Mucosa of stomach (tissue), 1 donor: ENCODE data around the gene FAM53B.

Experiments used
- H3K27me3 ChIP-seq: one replicate; pipeline ENCODE4 v1.7.0; 2013; ENCODE audit warnings: mild to moderate bottlenecking, low read length; ENCODE audit not compliant: control insufficient read depth, insufficient read depth
- H3K36me3 ChIP-seq: one replicate; pipeline ENCODE4 v1.7.0; 2013; ENCODE audit warnings: low read length; ENCODE audit not compliant: control insufficient read depth, insufficient read depth
- H3K4me1 ChIP-seq: one replicate; pipeline ENCODE4 v1.7.0; 2013; ENCODE audit warnings: mild to moderate bottlenecking, low read length; ENCODE audit not compliant: control insufficient read depth, insufficient read depth
- H3K4me3 ChIP-seq: one replicate; pipeline ENCODE4 v1.7.0; 2013; ENCODE audit warnings: low read length
- H3K9ac ChIP-seq: one replicate; pipeline ENCODE4 v1.7.0; 2013; ENCODE audit warnings: mild to moderate bottlenecking, low read length, moderate library complexity
- H3K9me3 ChIP-seq: one replicate; pipeline ENCODE4 v1.7.0; 2013; ENCODE audit warnings: mild to moderate bottlenecking, low read length, moderate library complexity; ENCODE audit not compliant: control insufficient read depth
- donor health status: Pancreatic carcinoma.

Gene FAM53B

DNA sequence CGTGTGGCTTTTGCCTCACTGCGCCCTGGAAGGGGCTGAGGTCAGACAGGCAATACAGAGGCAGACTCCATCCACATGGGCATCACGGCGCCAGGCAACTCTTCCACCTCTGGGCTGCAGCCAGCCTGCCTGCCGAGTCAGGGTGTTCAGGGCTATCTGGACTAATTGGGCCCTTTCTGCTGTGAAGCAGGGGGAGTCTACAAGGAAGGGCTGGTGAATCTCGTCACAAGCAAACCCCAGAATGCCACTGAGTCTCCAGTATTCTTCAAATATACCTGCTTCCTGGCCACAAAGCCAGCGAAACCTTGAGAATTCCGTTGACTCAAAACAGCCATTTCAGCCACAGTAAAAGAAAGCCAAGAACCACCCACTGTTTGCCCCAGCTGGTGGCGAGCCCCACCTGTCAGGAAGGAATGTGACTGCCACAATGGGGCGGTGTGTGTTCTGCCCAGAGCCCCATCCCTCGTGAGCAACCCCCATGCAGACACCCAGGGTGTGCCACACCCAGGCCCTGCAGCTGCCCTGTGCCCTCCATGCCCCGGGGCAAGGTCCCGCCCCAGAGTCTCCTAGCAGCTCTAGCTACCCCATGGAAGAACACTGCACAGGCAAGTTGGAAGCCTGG, 117.3 kb downstream of the FAM53B start:
- Histone ChIP-seq H3K27me3 (no peaks in the 10 kb centered on the region), H3K36me3 (no peaks in the 10 kb centered on the region), H3K4me3 (no peak overlapping the region), H3K9me3 (no peaks in the 10 kb centered on the region), H3K4me1 (peaks cover 32% of the 10 kb centered on the region), H3K9ac (no peak overlapping the region)

DNA sequence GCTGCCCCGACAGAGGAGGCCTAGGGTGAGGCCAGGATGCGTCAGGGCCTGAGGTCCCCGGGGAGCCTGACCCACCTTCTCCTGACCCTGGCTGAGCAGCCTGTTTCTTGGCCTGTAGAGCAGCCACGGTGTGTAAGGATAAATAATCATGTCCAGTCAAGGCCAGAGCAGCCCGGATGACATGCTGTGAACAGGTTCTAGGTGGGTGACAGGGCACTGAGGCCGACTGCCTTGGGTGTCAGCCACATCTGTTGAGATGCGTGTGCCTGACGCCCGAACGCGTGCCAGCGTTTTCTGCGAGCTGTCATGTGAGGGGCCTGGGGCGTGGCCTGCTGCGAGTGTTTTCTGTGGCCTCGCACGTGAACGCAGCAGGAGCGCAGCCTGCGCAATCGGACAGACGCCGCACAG, 118.3 kb downstream of the FAM53B start:
- Histone ChIP-seq H3K36me3 (no peaks in the 10 kb centered on the region), H3K9me3 (no peaks in the 10 kb centered on the region), H3K27me3 (no peaks in the 10 kb centered on the region), H3K9ac (no peak overlapping the region), H3K4me3 (no peak overlapping the region), H3K4me1 (peaks cover 33% of the 10 kb centered on the region)

DNA sequence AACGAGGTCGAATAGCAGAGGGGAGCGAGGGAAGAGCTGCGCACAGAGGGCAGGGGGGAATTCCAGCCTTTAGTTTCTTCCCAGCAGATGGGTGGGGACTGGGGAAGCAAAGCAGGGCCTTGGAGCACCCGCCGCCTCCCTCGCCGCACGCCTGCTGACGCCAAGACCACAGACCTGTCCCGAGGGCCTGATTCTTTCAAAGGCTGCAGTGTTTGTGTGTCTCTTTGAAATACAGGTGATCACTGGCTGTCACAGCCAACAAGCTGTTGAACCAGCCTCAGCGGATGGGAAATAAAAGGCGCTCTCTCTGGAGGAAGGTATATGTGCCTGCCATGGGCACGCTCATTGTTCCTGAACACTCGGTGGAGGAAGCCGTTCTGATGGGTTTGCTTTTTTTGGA, 119.3 kb downstream of the FAM53B start:
- Histone ChIP-seq H3K9me3 (no peaks in the 10 kb centered on the region), H3K4me1 (peaks cover 39% of the 10 kb centered on the region), H3K27me3 (no peaks in the 10 kb centered on the region), H3K36me3 (no peaks in the 10 kb centered on the region), H3K9ac (no peak overlapping the region), H3K4me3 (no peak overlapping the region)

DNA sequence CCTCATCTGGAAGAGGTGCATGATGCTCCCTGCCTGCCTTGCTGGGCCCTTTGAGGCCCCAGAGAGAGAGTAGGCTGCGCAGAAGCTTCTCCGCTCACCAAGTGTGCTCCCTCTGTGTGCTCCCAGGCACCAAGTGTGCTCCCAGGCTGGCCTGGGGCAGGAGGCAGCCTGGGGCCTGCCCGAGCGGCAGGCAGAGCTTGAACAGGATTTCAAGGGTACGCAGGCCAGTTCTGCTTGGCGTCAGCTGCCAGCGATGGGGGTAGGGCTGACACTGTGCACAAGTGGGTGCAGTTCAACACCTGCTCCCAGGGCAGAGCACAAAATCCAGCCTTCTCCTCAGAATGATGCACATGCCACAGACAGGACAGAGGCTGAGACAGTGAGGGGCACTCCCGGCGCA, 119.7 kb downstream of the FAM53B start:
- Histone ChIP-seq H3K9ac (no peak overlapping the region), H3K36me3 (no peaks in the 10 kb centered on the region), H3K4me1 (peaks cover 44% of the 10 kb centered on the region)

DNA sequence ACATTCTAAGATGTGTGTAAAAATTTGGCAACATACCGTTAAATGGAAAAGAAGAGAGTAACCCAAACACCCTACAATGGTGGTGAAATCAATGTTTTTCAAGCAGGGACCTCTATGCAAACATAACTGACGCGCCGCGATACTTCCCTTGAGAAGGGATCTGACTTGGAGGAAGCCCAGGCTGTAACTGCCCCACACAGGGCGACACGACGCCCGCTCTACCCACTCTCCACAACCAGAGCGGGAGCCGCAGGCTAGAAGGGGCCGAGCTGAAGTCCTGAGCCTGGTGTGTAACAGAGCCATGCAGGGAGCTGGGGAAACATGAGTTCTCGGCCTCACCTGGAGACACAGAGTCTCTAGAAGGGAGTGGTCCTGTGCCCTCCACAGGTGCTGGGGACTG, 120.2 kb downstream of the FAM53B start:
- Histone ChIP-seq H3K4me1 (peaks cover 47% of the 10 kb centered on the region), H3K27me3 (no peaks in the 10 kb centered on the region), H3K9me3 (no peaks in the 10 kb centered on the region), H3K36me3 (no peaks in the 10 kb centered on the region), H3K9ac (no peak overlapping the region), H3K4me3 (no peak overlapping the region)

More for the DNA sequence above, 119.7 kb downstream of the FAM53B start:
- H3K27me3 ChIP-seq, result no peaks in the 10 kb centered on the region
- no peaks in the 10 kb centered on the region for H3K9me3 ChIP-seq
- H3K4me3 ChIP-seq, result no peak overlapping the region

DNA sequence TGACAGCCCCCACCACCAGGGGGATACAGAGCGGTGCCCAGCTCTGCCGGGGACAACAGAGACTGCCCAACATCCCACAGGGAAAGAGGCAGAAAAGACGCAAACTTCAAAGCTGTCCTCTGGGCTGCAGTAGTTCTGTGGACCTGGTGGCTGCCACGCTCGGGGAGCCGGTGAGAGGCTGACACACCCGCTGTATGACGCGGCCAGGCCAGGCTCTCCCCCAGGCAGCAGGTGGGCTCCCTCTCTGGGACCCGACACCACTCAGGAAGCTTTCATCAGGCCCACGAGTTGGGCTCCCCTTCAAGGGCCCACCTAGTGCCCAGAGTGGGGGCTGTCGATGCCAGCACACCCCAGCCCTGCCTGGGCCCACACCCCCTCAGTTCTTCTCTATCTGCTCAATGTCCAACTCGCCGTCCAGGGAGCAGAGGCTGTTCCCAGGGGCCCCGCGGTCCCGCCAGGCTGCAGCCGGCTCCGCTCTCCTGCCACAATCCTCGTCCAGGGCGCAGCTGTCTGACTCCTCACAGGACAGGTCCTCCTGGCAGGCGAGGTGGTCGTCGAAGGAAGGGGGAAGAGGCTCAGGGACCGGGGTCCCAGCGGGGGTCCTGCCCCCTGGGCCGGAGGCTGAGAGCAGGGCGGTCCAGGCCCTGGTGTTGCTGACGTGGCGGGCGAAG, 121.2 kb downstream of the FAM53B start:
- Histone ChIP-seq H3K36me3 (no peaks in the 10 kb centered on the region), H3K4me1 (peaks cover 42% of the 10 kb centered on the region), H3K9ac (no peak overlapping the region), H3K4me3 (no peak overlapping the region), H3K9me3 (no peaks in the 10 kb centered on the region), H3K27me3 (no peaks in the 10 kb centered on the region)

DNA sequence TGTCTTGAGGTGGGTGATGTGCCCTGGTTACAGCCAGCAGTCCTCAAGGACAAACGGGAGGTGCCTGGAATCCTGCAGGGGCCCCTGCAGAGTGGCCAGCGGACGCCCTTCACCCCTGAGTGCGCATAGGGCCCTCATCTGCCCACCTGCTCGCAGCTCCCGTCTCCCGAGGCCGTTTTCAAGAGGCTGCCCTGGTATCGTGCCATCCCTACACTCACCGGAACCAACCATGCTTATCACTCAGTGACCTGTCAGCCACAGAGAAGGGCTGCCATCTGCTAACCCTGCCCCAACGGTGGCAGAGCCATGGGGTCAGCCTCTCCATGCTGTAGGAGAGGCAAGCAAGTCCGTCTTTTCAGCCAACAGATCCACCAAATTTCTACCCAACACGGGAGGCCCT, 122.0 kb downstream of the FAM53B start:
- Histone ChIP-seq H3K36me3 (no peaks in the 10 kb centered on the region), H3K9me3 (no peaks in the 10 kb centered on the region), H3K4me1 (peaks cover 34% of the 10 kb centered on the region), H3K4me3 (no peak overlapping the region), H3K9ac (no peak overlapping the region), H3K27me3 (no peaks in the 10 kb centered on the region)

DNA sequence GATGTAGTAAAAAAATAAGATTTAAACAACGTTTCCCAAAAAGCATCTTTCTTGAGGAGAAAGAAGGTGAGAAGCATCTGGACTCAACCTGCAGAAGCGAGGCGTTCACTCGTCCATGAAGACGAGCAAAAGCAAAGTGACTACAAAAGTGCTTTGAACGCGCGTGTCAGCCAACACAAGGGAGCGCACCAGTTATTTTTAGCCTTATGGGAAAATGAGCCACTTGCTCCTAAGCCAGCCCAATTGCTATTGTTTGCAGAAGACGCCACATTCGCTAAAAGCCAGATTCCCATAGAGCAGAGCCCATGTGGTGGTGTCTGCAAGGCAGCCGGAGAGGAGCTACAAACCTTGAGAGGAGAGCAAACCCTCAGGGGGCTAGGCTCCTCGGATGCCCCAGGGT, 122.5 kb downstream of the FAM53B start:
- Histone ChIP-seq H3K4me3 (no peak overlapping the region), H3K36me3 (no peaks in the 10 kb centered on the region), H3K9me3 (no peaks in the 10 kb centered on the region), H3K9ac (no peak overlapping the region), H3K4me1 (peaks cover 29% of the 10 kb centered on the region), H3K27me3 (no peaks in the 10 kb centered on the region)

DNA sequence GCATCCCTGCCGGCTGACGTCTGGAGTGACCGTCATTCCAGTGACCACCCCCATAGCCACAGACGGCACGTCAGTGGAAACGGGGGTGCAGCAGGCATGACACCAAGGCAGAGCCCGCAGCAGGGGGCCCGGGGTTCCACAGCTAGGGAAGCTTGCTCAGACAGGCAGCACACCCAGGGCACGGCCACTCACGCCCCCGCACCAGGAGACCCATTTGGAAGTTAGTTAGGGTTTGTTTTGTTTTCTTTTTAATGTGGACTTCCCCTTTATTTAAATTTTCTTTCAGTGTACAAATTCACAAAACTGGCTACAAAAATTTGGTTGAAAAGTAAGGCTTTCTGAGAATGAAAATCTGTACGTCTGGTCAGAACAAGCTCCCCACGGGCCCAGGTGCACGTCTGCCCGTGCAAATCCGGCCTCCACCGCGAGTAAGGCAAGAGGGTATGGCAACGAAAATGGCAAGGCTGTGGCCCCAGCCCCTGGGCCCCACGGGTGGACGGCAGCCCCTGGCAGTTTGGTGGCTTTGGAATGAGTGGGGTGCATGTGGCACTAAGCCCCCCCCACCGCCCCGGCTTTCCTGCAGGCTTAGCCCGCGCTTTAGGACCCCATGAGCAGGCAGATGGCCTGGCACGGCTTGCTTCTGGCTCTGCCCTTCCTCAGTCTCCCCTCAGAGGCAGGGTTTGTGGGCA, 124.2 kb downstream of the FAM53B start:
- peaks cover 25% of the 10 kb centered on the region for H3K4me1 ChIP-seq
- H3K9ac ChIP-seq, result no peak overlapping the region
- H3K36me3 ChIP-seq, result no peaks in the 10 kb centered on the region

DNA sequence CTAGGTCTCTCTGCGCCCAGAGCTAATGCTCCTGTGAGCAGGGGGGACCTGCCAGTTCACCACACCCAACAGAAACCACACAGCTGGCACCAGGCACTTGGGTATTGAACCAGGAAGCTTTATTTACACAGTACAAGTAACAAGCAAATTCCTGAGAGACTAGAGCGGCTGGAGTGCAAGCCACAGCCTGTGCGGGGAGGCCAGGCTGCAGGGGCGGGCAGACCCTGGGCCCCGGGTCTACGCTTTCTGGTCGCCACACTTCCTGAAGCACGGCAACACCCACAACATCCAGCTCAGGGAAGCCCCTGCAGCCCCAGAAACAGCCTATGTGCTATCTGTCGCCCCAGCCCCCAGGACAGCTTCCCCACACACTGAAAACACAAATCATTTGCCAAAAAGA, 125.0 kb downstream of the FAM53B start:
- H3K9ac ChIP-seq, result no peak overlapping the region
- no peaks in the 10 kb centered on the region for H3K27me3 ChIP-seq
- H3K9me3 ChIP-seq, result no peaks in the 10 kb centered on the region
- no peak overlapping the region for H3K4me3 ChIP-seq
- H3K4me1 ChIP-seq, result peaks cover 25% of the 10 kb centered on the region
- no peaks in the 10 kb centered on the region for H3K36me3 ChIP-seq

More for the DNA sequence above, 124.2 kb downstream of the FAM53B start:
- H3K9me3 ChIP-seq, result no peaks in the 10 kb centered on the region
- no peaks in the 10 kb centered on the region for H3K27me3 ChIP-seq
- no peak overlapping the region for H3K4me3 ChIP-seq

DNA sequence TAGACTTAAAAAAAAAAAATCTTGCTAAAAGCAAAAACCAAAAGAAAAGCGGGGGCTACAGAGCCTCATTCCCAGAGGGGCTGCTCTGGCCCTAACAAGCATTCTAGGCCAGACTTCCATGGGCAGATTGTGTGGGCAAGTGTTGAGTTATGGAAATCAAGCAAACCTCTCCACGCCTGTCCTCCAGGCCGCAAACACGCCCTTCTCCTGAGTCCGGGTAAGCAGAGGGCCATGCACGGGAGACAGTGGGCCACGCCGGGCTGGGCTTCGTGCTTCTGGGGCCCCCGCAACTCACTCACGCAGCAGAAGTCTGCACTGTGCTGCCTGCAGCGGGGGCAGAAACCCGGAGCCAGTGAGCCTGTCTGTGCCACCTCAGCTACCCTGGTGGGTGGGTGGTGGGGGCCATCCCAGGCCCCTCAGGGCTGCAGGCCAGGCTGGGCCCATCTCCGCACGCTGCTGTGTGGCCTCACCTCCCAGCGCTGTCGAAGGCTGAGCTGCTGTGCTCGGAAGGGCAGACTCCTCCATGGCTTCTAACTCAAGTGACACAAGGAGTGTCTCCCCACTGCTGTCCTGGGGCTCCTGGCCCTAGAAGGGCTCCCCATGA, 125.6 kb downstream of the FAM53B start:
- Histone ChIP-seq H3K9me3 (no peaks in the 10 kb centered on the region), H3K4me1 (peaks cover 25% of the 10 kb centered on the region), H3K36me3 (no peaks in the 10 kb centered on the region), H3K9ac (no peak overlapping the region), H3K4me3 (no peak overlapping the region), H3K27me3 (no peaks in the 10 kb centered on the region)

DNA sequence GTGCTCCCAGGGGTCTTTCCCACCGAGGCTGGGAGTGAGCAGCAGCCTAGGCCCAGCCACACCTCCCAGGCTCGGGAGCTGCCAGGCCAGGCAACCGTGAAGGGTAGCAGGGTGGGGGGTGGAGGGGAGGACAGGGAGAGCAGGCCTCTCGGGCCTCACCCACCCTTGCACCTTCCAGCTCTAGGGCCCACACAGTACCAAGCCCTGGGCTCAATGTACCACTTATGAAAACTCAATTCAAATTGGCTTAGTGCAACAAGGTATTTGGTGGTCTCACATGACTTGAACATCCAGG, 127.4 kb downstream of the FAM53B start:
- no peak overlapping the region for H3K4me3 ChIP-seq
- no peaks in the 10 kb centered on the region for H3K9me3 ChIP-seq
- H3K4me1 ChIP-seq, result peaks cover 31% of the 10 kb centered on the region
- no peak overlapping the region for H3K9ac ChIP-seq
- no peaks in the 10 kb centered on the region for H3K27me3 ChIP-seq
- no peaks in the 10 kb centered on the region for H3K36me3 ChIP-seq
